Measurements from ENCODE around the gene RFTN1. TPM values are rescaled to one million over a fixed set of nuclear protein-coding genes. Genes with fewer than 3 reads are reported as not detected.

Gene RFTN1
- total and polyA plus RNA-seq, 2 of the 8 experiments (the other 6 are each of a cell fraction or from before 2014, with no cell fraction given), result 4.6 to 6.7 TPM

GRCh38 chr3:16487511-16488175 is 25.9 kb downstream of the RFTN1 start:
- Histone ChIP-seq H3K36me3 (ENCODE audit: control insufficient read depth in 2 of 4, insufficient read depth in 4 of 4, low read length in 3 of 4) (no peaks in the 10 kb centered on the region; a peak in 1 of 8 replicates), H2BK15ac (ENCODE audit: low read length) (no peak overlapping the region), H3K23ac (ENCODE audit: insufficient read length) (no peak overlapping the region), H2AK5ac (ENCODE audit: low read depth, low read length) (no peak overlapping the region), H3K23me2 (ENCODE audit: low read depth, low read length) (no peaks in the 10 kb centered on the region), H3K79me2 (ENCODE audit: control insufficient read depth in 1 of 2, insufficient read depth in 2 of 2, low read length in 2 of 2) (no peaks in the 10 kb centered on the region), H3K56ac (replicated peaks; ENCODE audit: insufficient read length, low read depth, low read length) (no peak overlapping the region), H4K91ac (replicated peaks; ENCODE audit: insufficient read length, low read length) (no peak overlapping the region), H3K79me1 (ENCODE audit: low read depth, low read length) (no peaks in the 10 kb centered on the region), H2BK120ac (replicated peaks; ENCODE audit: low read depth, low read length) (no peak overlapping the region), H2AFZ (ENCODE audit: low read length) (no peak overlapping the region), H3K14ac (ENCODE audit: insufficient read length) (no peak overlapping the region), H2BK20ac (ENCODE audit: low read length) (no peak overlapping the region), H4K20me1 (replicated peaks in 1 of 2; ENCODE audit: control insufficient read depth in 1 of 2, insufficient read depth in 2 of 2, low read length in 2 of 2) (no peaks in the 10 kb centered on the region), H4K8ac (ENCODE audit: extremely low read depth, insufficient read depth, low read length) (no peak overlapping the region), H3K4ac (replicated peaks; ENCODE audit: insufficient read length, low read depth, low read length) (no peak overlapping the region), H3K18ac (ENCODE audit: extremely low read depth, low read length) (no peak overlapping the region), H3K9ac (replicated peaks in 1 of 4; ENCODE audit: extremely low read depth in 1 of 4, low read depth in 3 of 4, low read length in 3 of 4) (no peak overlapping the region), H3K4me2 (ENCODE audit: insufficient read depth in 1 of 2, low read depth in 2 of 2, low read length in 2 of 2) (no peak overlapping the region), H4K5ac (ENCODE audit: insufficient read length, low read depth, low read length) (no peak overlapping the region), H3K27ac (ENCODE audit: low read depth, low read length) (no peak overlapping the region), H3K27me3 (replicated peaks in 1 of 4; ENCODE audit: control insufficient read depth in 3 of 4, extremely low read depth in 1 of 4, insufficient read depth in 3 of 4, low read length in 3 of 4) (no peaks in the 10 kb centered on the region), H3K4me1 (replicated peaks in 1 of 4; ENCODE audit: control insufficient read depth in 3 of 4, insufficient read depth in 4 of 4, low read length in 3 of 4) (peaks cover 2 to 6% (median 5%) of the 10 kb centered on the region in 4 experiments; a peak in 6 of 7 replicates), H2BK5ac (ENCODE audit: low read depth, low read length) (no peak overlapping the region), H2BK12ac (ENCODE audit: low read depth, low read length) (no peak overlapping the region), H3K4me3 (ENCODE audit: extremely low read depth in 1 of 4, insufficient read depth in 2 of 4, low read depth in 3 of 4, low read length in 4 of 4) (no peak overlapping the region), H3K9me3 (ENCODE audit: insufficient read depth in 2 of 2, low read depth in 1 of 2, low read length in 1 of 2) (no peaks in the 10 kb centered on the region)
- 95% methylated on average over 10 of the region's 11 CpGs; no CpG with 5 or more reads in 1 of the 2 experiments for WGBS, 2 experiments (ENCODE audit: extremely low coverage in 1 of 2, insufficient coverage in 1 of 2, insufficient read length in 1 of 2, insufficient replicate concordance in 2 of 2, low coverage in 1 of 2, low lambda C conversion rate in 2 of 2, missing lambda C conversion rate in 1 of 2)
- CTCF ChIA-PET (ENCODE audit: partially characterized antibody), result interaction anchor here (0.6 to 0.9 kb wide), 3 partner anchors 9 to 219 kb away, joined by 3 to 4 read pairs (median 4); no protein-coding TSS in a partner anchor
- POLR2A ChIA-PET (ENCODE audit: partially characterized antibody), result no interaction called here
- FAIRE-seq, result no peak
- DNase-seq (ENCODE audit: low read depth in 1 of 2, low spot score in 2 of 2), result no peak
- TF ChIP-seq EGR1 (IDR thresholded peaks at IDR 0.05; ENCODE audit: borderline replicate concordance, low read depth, low read length) (no peak), CTCF (IDR thresholded peaks at IDR 0.05; ENCODE audit: control extremely low read depth in 1 of 3, insufficient read depth in 1 of 3, low read depth in 1 of 3, low read length in 3 of 3) (no peak), NRF1 (IDR thresholded peaks at IDR 0.05; ENCODE audit: low read depth, low read length) (no peak), CTBP2 (IDR thresholded peaks at IDR 0.05; ENCODE audit: borderline replicate concordance, insufficient read depth, insufficient read length, low read length) (no peak), ATF2 (IDR thresholded peaks at IDR 0.05; ENCODE audit: low read length) (no peak), KDM4A (IDR thresholded peaks at IDR 0.05; ENCODE audit: low read depth, low read length, severe bottlenecking) (no peak), CEBPB (IDR thresholded peaks at IDR 0.05; ENCODE audit: low read depth, low read length) (no peak)

Data from H1 (cell line).